HepG2 (cell line): ENCODE measurements around the gene MMAA. TPM values are rescaled to one million over a fixed set of nuclear protein-coding genes. Genes with fewer than 3 reads are reported as not detected.

Source experiments
- ATAC-seq: fragments of 200-7000 bp; cut with Tn5 transposase; 3 replicates; pipeline ENCODE4 v1.9.1; 2020; ENCODE audit warnings: mild to moderate bottlenecking, moderate library complexity
- BruUV-seq: library from RNA; stranded (reverse); fragments of 400-500 nt; replicated peaks from 2 replicates; lab custom pipeline; 2021; lab: Mats Ljungman, UMichigan
- CTCF ChIA-PET: fragments of 300-600 bp; formaldehyde crosslinking; extraction: SDS; loops from one replicate; lab custom pipeline; 2021; ENCODE audit warnings: low total read pairs, inconsistent platforms, low intra/inter-chr PET ratio; lab: Yijun Ruan, JAX
- POLR2A ChIA-PET: fragments of 350-600 bp; sonication (Branson Sonifier 250); formaldehyde crosslinking; loops from one replicate; lab custom pipeline; 2020; ENCODE audit warnings: antibody characterized with exemption, inconsistent platforms; lab: Yijun Ruan, JAX
- DNase-seq: peaks from one replicate; pipeline ENCODE4 v3.0.0-alpha.2; 2015; ENCODE audit warnings: low spot score
- FAIRE-seq: peaks from 3 replicates; lab custom pipeline; 2011; peaks lifted over from hg19 to GRCh38; lab: Jason Lieb, UNC
- H2AFZ ChIP-seq: one replicate; pipeline ENCODE4 v1.6.1; 2011; ENCODE audit warnings: low read length, inconsistent platforms
- H3K27ac ChIP-seq: fragments of 300-600 bp; 3 replicates; pipeline ENCODE4 v1.8.0; 2011; ENCODE audit warnings: mixed run types, mild to moderate bottlenecking, mixed read lengths, low read length, inconsistent platforms; ENCODE audit not compliant: insufficient read depth; ENCODE audit errors: extremely low read length
- H3K27me3 ChIP-seq, 2 experiments: fragments of 200-600 bp in 1 of 2; 2 replicates in 1 of 2; 3 replicates in 1 of 2; pipeline versions ENCODE4 v1.6.0 to v1.8.0; 2011; ENCODE audit warnings: low read length in 2 of 2, mild to moderate bottlenecking in 2 of 2, moderate library complexity in 2 of 2, inconsistent platforms in 1 of 2; ENCODE audit not compliant: insufficient read depth in 2 of 2, control insufficient read depth in 1 of 2
- H3K36me3 ChIP-seq, 2 experiments: fragments of 200-600 bp in 1 of 2; replicated peaks in 1 of 2; 2 replicates in 1 of 2; 3 replicates in 1 of 2; pipeline versions ENCODE4 v1.5.1 to v1.8.0; 2011; ENCODE audit warnings: low read length in 2 of 2, inconsistent platforms in 1 of 2; ENCODE audit not compliant: insufficient read depth in 2 of 2, control insufficient read depth in 1 of 2
- H3K4me1 ChIP-seq: 2 replicates; pipeline ENCODE4 v1.5.1; 2012; ENCODE audit warnings: low read length, inconsistent platforms; ENCODE audit not compliant: insufficient read depth
- H3K4me2 ChIP-seq: 2 replicates; pipeline ENCODE4 v1.6.0; 2011; ENCODE audit warnings: low read depth, low read length, inconsistent platforms
- H3K4me3 ChIP-seq, 3 experiments: fragments of 200-600 bp in 1 of 3; sonication (generic), shearing (Covaris generic) in 1 of 3; replicated peaks in 1 of 3; 2 replicates each; pipeline ENCODE4 v1.5.1; 2011 to 2016; ENCODE audit warnings: low read length in 3 of 3, inconsistent platforms in 2 of 3, low read depth in 2 of 3, mild to moderate bottlenecking in 2 of 3, control low read depth in 1 of 3, mixed read lengths in 1 of 3; ENCODE audit not compliant: insufficient read depth in 1 of 3
- H3K79me2 ChIP-seq: one replicate; pipeline ENCODE4 v1.6.1; 2011; ENCODE audit warnings: low read length, inconsistent platforms; ENCODE audit not compliant: insufficient read depth
- H3K9ac ChIP-seq: 2 replicates; pipeline ENCODE4 v1.6.0; 2011; ENCODE audit warnings: mild to moderate bottlenecking, low read depth, low read length, inconsistent platforms; ENCODE audit not compliant: insufficient read depth
- H3K9me3 ChIP-seq: 2 replicates; pipeline ENCODE4 v1.5.1; 2012; ENCODE audit warnings: mild to moderate bottlenecking, low read length
- H4K20me1 ChIP-seq: 2 replicates; pipeline ENCODE4 v1.6.0; 2011; ENCODE audit warnings: inconsistent platforms, mild to moderate bottlenecking, low read length, moderate library complexity; ENCODE audit not compliant: insufficient read depth
- EHMT2 ChIP-seq: fragments of 200-600 bp; sonication (generic); IDR thresholded peaks from 2 replicates; pipeline ENCODE4 v1.7.0; 2017; ENCODE audit warnings: antibody characterized with exemption, low read depth, low read length, borderline replicate concordance
- FOXJ3 ChIP-seq: sonication (generic); formaldehyde crosslinking; IDR thresholded peaks from 2 replicates; pipeline ENCODE4 v1.4.0; 2020; ENCODE audit warnings: missing genetic modification reagents, mild to moderate bottlenecking, borderline replicate concordance
- FOXK1 ChIP-seq: sonication (generic); formaldehyde crosslinking; IDR thresholded peaks from 2 replicates; pipeline ENCODE4 v1.4.0; 2020; ENCODE audit warnings: low read depth, missing genetic modification reagents, borderline replicate concordance
- HNRNPUL1 ChIP-seq: fragments of 200-400 bp; formaldehyde crosslinking; IDR thresholded peaks from 2 replicates; pipeline ENCODE4 v1.6.1; 2017; ENCODE audit warnings: low read depth, mild to moderate bottlenecking, low read length, moderate library complexity
- KAT8 ChIP-seq: IDR thresholded peaks from 2 replicates; pipeline ENCODE4 v1.6.1; 2016; ENCODE audit warnings: missing genetic modification reagents, missing compliant biosample characterization
- KDM6A ChIP-seq: IDR thresholded peaks from 2 replicates; pipeline ENCODE4 v1.6.1; 2016; ENCODE audit warnings: low read depth
- NR3C1 ChIP-seq: sonication (generic); formaldehyde crosslinking; IDR thresholded peaks from 2 replicates; pipeline ENCODE4 v1.4.0; 2020; ENCODE audit warnings: missing genetic modification reagents
- PRMT3 ChIP-seq: sonication (generic); formaldehyde crosslinking; IDR thresholded peaks from 2 replicates; pipeline ENCODE4 v1.8.1; 2022; ENCODE audit warnings: low read depth, mild to moderate bottlenecking, moderate library complexity, missing genetic modification reagents, borderline replicate concordance
- SMAD3 ChIP-seq: sonication (generic); formaldehyde crosslinking; IDR thresholded peaks from 2 replicates; pipeline ENCODE4 v1.4.0; 2020; ENCODE audit warnings: missing genetic modification reagents
- SOX6 ChIP-seq, 2 experiments: fragments of 450-650 bp in 1 of 2; sonication (generic) in 1 of 2; formaldehyde crosslinking in 1 of 2; IDR thresholded peaks; 2 replicates each; pipeline versions ENCODE4 v1.4.0 to v1.6.1; 2017 to 2020; ENCODE audit warnings: antibody characterized with exemption in 1 of 2, mild to moderate bottlenecking in 1 of 2, missing genetic modification reagents in 1 of 2
- ZNF224 ChIP-seq: sonication (generic); formaldehyde crosslinking; IDR thresholded peaks from 2 replicates; pipeline ENCODE4 v1.5.0; 2020; ENCODE audit warnings: mild to moderate bottlenecking, missing genetic modification reagents
- ZNF280D ChIP-seq: sonication (generic); formaldehyde crosslinking; IDR thresholded peaks from 2 replicates; pipeline ENCODE4 v1.5.1; 2020; ENCODE audit warnings: mild to moderate bottlenecking, missing genetic modification reagents
- ZNF501 ChIP-seq: sonication (generic); formaldehyde crosslinking; IDR thresholded peaks from 2 replicates; pipeline ENCODE4 v1.5.1; 2020; ENCODE audit warnings: mild to moderate bottlenecking, moderate library complexity, missing genetic modification reagents
- ZNF510 ChIP-seq: sonication (generic); formaldehyde crosslinking; IDR thresholded peaks from 2 replicates; pipeline ENCODE4 v1.4.0; 2020; ENCODE audit warnings: low read depth, mild to moderate bottlenecking, missing genetic modification reagents
- ZNF737 ChIP-seq: sonication (generic); formaldehyde crosslinking; IDR thresholded peaks from 2 replicates; pipeline ENCODE4 v1.5.0; 2020; ENCODE audit warnings: missing genetic modification reagents, mild to moderate bottlenecking, borderline replicate concordance
- ZNF878 ChIP-seq: sonication (generic); formaldehyde crosslinking; IDR thresholded peaks from 2 replicates; pipeline ENCODE4 v1.8.1; 2023; ENCODE audit warnings: mild to moderate bottlenecking, missing genetic modification reagents, moderate library complexity
- ZSCAN25 ChIP-seq: sonication (generic); formaldehyde crosslinking; IDR thresholded peaks from 2 replicates; pipeline ENCODE4 v1.8.0; 2022; ENCODE audit warnings: mild to moderate bottlenecking, missing genetic modification reagents
- ZSCAN5A ChIP-seq: sonication (generic); formaldehyde crosslinking; IDR thresholded peaks from 2 replicates; pipeline ENCODE4 v1.8.0; 2022; ENCODE audit warnings: mild to moderate bottlenecking, missing genetic modification reagents, borderline replicate concordance
- WGBS: methylation state at CpG from one replicate; pipeline ENCODE4 v1.1.6; 2017; ENCODE audit warnings: low lambda C conversion rate; 5-methylcytosine and 5-hydroxymethylcytosine counted together
- in situ Hi-C: cut with HindIII; loops from 2 replicates; pipeline ENCODE4 v1.10.0; 2017; ENCODE audit warnings: low pct_unique_long_range_greater_than_20kb; ENCODE audit not compliant: extremely low pct_ligation_motif_present
- intact Hi-C: fragments of 100-400 bp; cut with micrococcal nuclease; formaldehyde crosslinking; loops from one replicate; pipeline ENCODE4 v1.10.0; 2022; ENCODE audit not compliant: unreplicated experiment
- polyA plus RNA-seq, 8 experiments: library from polyadenylated mRNA; depleted of rRNA in 3 of 8; stranded (reverse) in 7 of 8; unstranded in 1 of 8; fragments of >200 nt; fragmentation: Illumina TruSeq in 4 of 8; extraction: Trizol in 4 of 8; gene quantifications; 2 replicates each; pipeline versions ENCODE4 v1.2.1 to v1.2.3, GENCODE V29; 2011 to 2016; ENCODE audit warnings: low read depth in 4 of 8, missing spikeins in 1 of 8, mixed read lengths in 1 of 8; ENCODE audit not compliant: insufficient read depth in 1 of 8
- total RNA-seq, 5 experiments: library from RNA; depleted of rRNA; stranded (reverse); fragments of >200 nt; fragmentation: Illumina TruSeq; extraction: Trizol; gene quantifications; 2 replicates each; pipeline ENCODE4 v1.2.3, GENCODE V29; 2016; ENCODE audit warnings: low read depth in 1 of 5

The MMAA gene
- total and polyA plus RNA-seq, 2 of the 13 experiments (the other 11 are each of a cell fraction or from before 2014, with no cell fraction given) = 1.3 to 2.8 TPM

DNA sequence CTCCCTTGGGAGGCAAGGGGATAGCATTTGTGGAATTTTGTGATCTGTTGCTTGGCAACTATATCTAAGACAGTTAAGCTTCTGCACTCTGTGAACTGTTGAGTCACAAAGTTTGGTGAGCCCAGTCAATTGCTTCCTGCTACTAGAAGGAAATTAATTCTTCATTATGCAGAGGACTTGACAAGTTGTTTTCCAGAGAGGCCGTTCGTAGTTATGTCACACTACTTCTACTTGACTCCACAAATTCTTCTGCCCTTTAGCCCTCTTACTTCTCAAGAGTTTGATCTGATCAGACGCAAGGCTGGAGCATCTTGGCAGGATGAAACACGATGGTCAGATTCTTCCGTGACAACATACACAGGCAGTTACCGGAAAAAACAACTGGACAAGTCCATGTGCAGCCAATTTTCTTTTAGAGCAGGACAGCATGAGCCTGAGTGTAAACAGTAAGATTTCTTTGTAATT lies 60.8 kb downstream of the MMAA start, which contains the start of gene C4orf51 (continued):
- TF ChIP-seq ZSCAN5A (no peak), NR3C1 (CRISPR knock-in tag) (no peak)

DNA sequence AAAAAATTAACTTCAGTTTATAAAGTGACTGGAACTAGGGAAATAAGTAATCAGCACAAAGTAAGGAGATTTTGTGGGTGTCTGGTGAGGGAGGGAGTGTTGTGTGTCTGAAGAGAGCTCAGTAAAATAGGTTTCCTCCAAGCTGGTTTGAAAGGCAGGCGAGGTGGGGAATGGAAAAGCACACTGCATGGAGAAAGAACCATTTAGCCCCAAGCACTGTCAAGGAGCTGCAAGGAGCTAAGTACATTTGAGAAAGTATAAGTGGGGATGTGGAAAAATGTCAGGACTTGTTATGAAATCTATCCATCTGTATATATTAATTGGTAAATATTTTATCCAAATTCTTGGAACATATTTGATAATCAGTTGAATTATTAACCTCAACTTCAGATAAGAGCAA lies 61.7 kb downstream of the MMAA start:
- POLR2A ChIA-PET = no interaction called here
- FAIRE-seq = no peak
- intact Hi-C loops = no loop called here

GRCh38 chr4:145681518-145681917 lies 62.3 kb downstream of the MMAA start:
- Histone ChIP-seq H4K20me1 (no peaks in the 10 kb centered on the region), H3K79me2 (no peaks in the 10 kb centered on the region), H3K36me3 (no peaks in the 10 kb centered on the region), H3K27ac (no peak overlapping the region), H3K27me3 (no peaks in the 10 kb centered on the region), H2AFZ (no peak overlapping the region), H3K4me2 (no peak overlapping the region), H3K9me3 (no peaks in the 10 kb centered on the region), H3K9ac (no peak overlapping the region), H3K4me3 (no peak overlapping the region), H3K4me1 (peaks cover 17% of the 10 kb centered on the region)
- intact Hi-C loops = no loop called here
- BruUV-seq = no TSS peak
- ATAC-seq (no peak), FAIRE-seq (no peak), DNase-seq (no peak)
- CTCF ChIA-PET = no interaction called here
- in situ Hi-C loops = no loop called here
- POLR2A ChIA-PET = no interaction called here
- TF ChIP-seq ZSCAN25 (no peak), ZNF224 (CRISPR knock-in tag) (no peak), ZNF280D (CRISPR knock-in tag) (no peak), ZNF737 (CRISPR knock-in tag) (no peak), KAT8 (CRISPR knock-in tag) (no peak), PRMT3 (CRISPR knock-in tag) (no peak), FOXJ3 (CRISPR knock-in tag) (no peak), HNRNPUL1 (no peak), ZNF878 (CRISPR knock-in tag) (no peak)

More for the DNA sequence above, 61.7 kb downstream of the MMAA start:
- BruUV-seq = no TSS peak
- no peaks in the 10 kb centered on the region for H3K9me3 ChIP-seq
- no peak overlapping the region for H3K4me3 ChIP-seq
- H3K79me2 ChIP-seq = no peaks in the 10 kb centered on the region
- ATAC-seq (no peak), DNase-seq (no peak)
- H3K36me3 ChIP-seq = no peaks in the 10 kb centered on the region
- 13% methylated on average over 1 of the region's 1 CpG for WGBS
- TF ChIP-seq ZNF510 (CRISPR knock-in tag) = no peak
- no peak for TF ChIP-seq SMAD3 (CRISPR knock-in tag)
- no peak for TF ChIP-seq EHMT2
- TF ChIP-seq ZNF501 (CRISPR knock-in tag) = no peak
- no peak for TF ChIP-seq KDM6A
- TF ChIP-seq SOX6 (IDR thresholded peaks at IDR 0.05) = no peak
- no peak for TF ChIP-seq SOX6 (CRISPR knock-in tag; IDR thresholded peaks at IDR 0.05)
- TF ChIP-seq FOXK1 = no peak
- CTCF ChIA-PET = no interaction called here
- H3K27ac ChIP-seq = no peak overlapping the region
- no peaks in the 10 kb centered on the region for H3K27me3 ChIP-seq
- H2AFZ ChIP-seq = no peak overlapping the region
- in situ Hi-C loops = no loop called here
- H3K9ac ChIP-seq = no peak overlapping the region
- peaks cover 17% of the 10 kb centered on the region for H3K4me1 ChIP-seq
- no peak overlapping the region for H3K4me2 ChIP-seq
- H4K20me1 ChIP-seq = no peaks in the 10 kb centered on the region
